Central memory CD8-positive, alpha-beta T cell (primary cell): ENCODE results near the gene ADAMTS8.

Experiments
- ATAC-seq: fragments of 150-1000 bp; cut with Tn5 transposase; replicated peaks from 2 replicates; pipeline ENCODE4 v1.10.0; 2022; ENCODE audit warnings: mild to moderate bottlenecking, moderate FRiP score, moderate number of reproducible peaks; ENCODE audit not compliant: poor library complexity, severe bottlenecking; ENCODE audit errors: extremely low read depth
- DNase-seq, 2 donors: peaks; one replicate each; pipeline ENCODE4 v3.0.0; 2021; ENCODE audit warnings: low spot score in 2 of 2
- H3K27ac Mint-ChIP-seq: one replicate; pipeline ENCODE4 v1.8.0; 2022; ENCODE audit warnings: low read depth, mild to moderate bottlenecking, moderate library complexity, mixed read lengths
- H3K27me3 Mint-ChIP-seq: one replicate; pipeline ENCODE4 v1.8.0; 2022; ENCODE audit warnings: mixed read lengths
- H3K36me3 Mint-ChIP-seq: one replicate; pipeline ENCODE4 v1.8.0; 2022; ENCODE audit warnings: mild to moderate bottlenecking, moderate library complexity, mixed read lengths; ENCODE audit not compliant: insufficient read depth
- H3K4me1 Mint-ChIP-seq: one replicate; pipeline ENCODE4 v1.8.0; 2022; ENCODE audit warnings: mixed read lengths
- H3K4me3 Mint-ChIP-seq: one replicate; pipeline ENCODE4 v1.8.0; 2022; ENCODE audit warnings: mild to moderate bottlenecking, moderate library complexity, mixed read lengths
- H3K9me3 Mint-ChIP-seq: one replicate; pipeline ENCODE4 v1.8.0; 2022; ENCODE audit warnings: mixed read lengths

The ADAMTS8 gene

GRCh38 chr11:130388607-130389205, 39.7 kb downstream of the ADAMTS8 start:
- Mint-ChIP-seq H3K27ac (peak overlapping the region; percentile 76), H3K4me1 (peaks cover 33% of the 10 kb centered on the region), H3K27me3 (no peaks in the 10 kb centered on the region), H3K9me3 (no peaks in the 10 kb centered on the region), H3K4me3 (peak overlapping the region; percentile 65), H3K36me3 (peaks cover 6% of the 10 kb centered on the region)
- peak; percentile 75 for ATAC-seq
- DNase-seq = peak in 1 of 2 donors; percentile 23

DNA sequence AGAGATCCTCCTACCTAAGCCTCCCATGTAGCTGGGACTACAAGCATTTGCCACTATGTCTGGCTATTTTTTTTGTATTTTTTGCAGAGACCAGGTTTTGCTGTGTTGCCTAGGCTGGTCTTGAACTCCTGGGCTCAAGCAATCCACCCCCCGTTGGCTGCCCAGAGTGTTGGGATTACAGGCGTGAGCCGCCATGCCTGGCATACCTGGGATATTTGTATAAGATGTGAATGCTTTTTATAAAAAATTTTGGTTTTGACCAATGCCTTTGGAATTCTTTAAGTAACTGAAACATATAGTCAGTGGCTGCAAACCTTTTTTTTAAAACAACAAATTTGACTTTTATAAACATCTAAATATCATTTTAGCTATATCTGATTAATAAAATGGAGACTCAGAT, 42.4 kb downstream of the ADAMTS8 start:
- ATAC-seq = no peak
- H3K4me3 Mint-ChIP-seq = no peak overlapping the region
- H3K4me1 Mint-ChIP-seq = peaks cover 22% of the 10 kb centered on the region
- H3K27ac Mint-ChIP-seq = no peak overlapping the region
- peaks cover 6% of the 10 kb centered on the region for H3K36me3 Mint-ChIP-seq
- no peak for DNase-seq
- H3K27me3 Mint-ChIP-seq = no peaks in the 10 kb centered on the region
- no peaks in the 10 kb centered on the region for H3K9me3 Mint-ChIP-seq

- H3K27me3 Mint-ChIP-seq = no peaks in the 10 kb centered on the region
- H3K27ac Mint-ChIP-seq = no peak overlapping the region
- no peaks in the 10 kb centered on the region for H3K36me3 Mint-ChIP-seq
- H3K4me1 Mint-ChIP-seq = peaks cover 6% of the 10 kb centered on the region
- ATAC-seq (no peak), DNase-seq (no peak)
- no peak overlapping the region for H3K4me3 Mint-ChIP-seq
- H3K9me3 Mint-ChIP-seq = no peaks in the 10 kb centered on the region
Measured at GRCh38 chr11:130383344-130384211, 44.8 kb downstream of the ADAMTS8 start.

DNA sequence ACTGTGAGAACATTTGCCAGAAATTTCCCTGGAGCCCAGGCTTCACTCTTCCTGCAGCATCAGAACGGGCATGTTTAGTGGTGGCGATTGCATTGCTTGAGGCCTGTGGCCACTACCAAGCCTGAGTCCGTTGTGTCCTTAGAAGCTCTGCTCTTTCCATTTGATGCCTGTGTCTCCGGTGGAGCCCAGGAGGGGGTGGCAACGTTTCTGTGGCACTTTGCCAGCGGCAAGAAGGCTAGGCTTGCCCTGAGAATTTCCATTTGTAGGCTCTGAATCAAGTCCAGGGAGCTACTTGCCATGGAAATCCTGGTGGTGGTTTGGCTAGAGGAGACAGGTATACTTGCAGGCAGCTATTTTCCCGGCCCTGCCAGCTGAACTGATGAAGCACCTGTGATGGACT, 47.1 kb downstream of the ADAMTS8 start:
- Mint-ChIP-seq H3K27me3 (no peaks in the 10 kb centered on the region), H3K4me3 (no peak overlapping the region), H3K36me3 (no peaks in the 10 kb centered on the region), H3K9me3 (no peaks in the 10 kb centered on the region), H3K27ac (no peak overlapping the region), H3K4me1 (no peaks in the 10 kb centered on the region)
- DNase-seq (no peak), ATAC-seq (no peak)

- no peaks in the 10 kb centered on the region for H3K4me1 Mint-ChIP-seq
- no peak for DNase-seq
- H3K4me3 Mint-ChIP-seq = no peak overlapping the region
- no peak overlapping the region for H3K27ac Mint-ChIP-seq
- no peaks in the 10 kb centered on the region for H3K9me3 Mint-ChIP-seq
- no peaks in the 10 kb centered on the region for H3K36me3 Mint-ChIP-seq
- no peaks in the 10 kb centered on the region for H3K27me3 Mint-ChIP-seq
- no peak for ATAC-seq
Measured at GRCh38 chr11:130380778-130381177, 47.6 kb downstream of the ADAMTS8 start.

GRCh38 chr11:130379276-130379675, 49.1 kb downstream of the ADAMTS8 start:
- Mint-ChIP-seq H3K36me3 (no peaks in the 10 kb centered on the region), H3K9me3 (no peaks in the 10 kb centered on the region), H3K27ac (no peak overlapping the region), H3K4me3 (no peak overlapping the region), H3K27me3 (no peaks in the 10 kb centered on the region), H3K4me1 (no peaks in the 10 kb centered on the region)
- DNase-seq (no peak), ATAC-seq (no peak)

- Mint-ChIP-seq H3K27ac (no peak overlapping the region), H3K36me3 (no peaks in the 10 kb centered on the region), H3K4me3 (no peak overlapping the region), H3K9me3 (no peaks in the 10 kb centered on the region), H3K4me1 (no peaks in the 10 kb centered on the region), H3K27me3 (peaks cover 21% of the 10 kb centered on the region)
- no peak for ATAC-seq
- no peak for DNase-seq
Measured at GRCh38 chr11:130370845-130371590, 57.4 kb downstream of the ADAMTS8 start.

DNA sequence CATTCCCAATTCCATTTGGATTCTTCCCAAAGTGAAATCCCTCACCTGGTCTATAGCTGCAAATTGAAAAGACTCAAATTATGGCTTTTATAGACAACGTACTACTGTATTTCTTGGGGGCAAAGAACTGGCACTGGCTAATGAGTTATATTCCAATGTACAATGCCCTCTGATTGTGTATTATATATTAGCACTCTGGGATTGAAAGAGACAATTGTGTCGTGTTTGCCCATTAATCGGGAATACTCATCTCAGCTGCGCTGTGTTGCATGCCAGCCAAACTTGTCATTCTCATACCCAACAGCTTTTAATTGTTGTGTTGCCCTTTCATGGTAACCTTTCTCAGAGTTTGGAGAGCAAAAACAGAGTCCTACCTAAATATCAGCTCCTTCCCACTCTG, 58.7 kb downstream of the ADAMTS8 start:
- peaks cover 27% of the 10 kb centered on the region for H3K27me3 Mint-ChIP-seq
- H3K36me3 Mint-ChIP-seq = no peaks in the 10 kb centered on the region
- ATAC-seq (no peak), DNase-seq (no peak)
- no peak overlapping the region for H3K4me3 Mint-ChIP-seq
- H3K9me3 Mint-ChIP-seq = no peaks in the 10 kb centered on the region
- no peak overlapping the region for H3K27ac Mint-ChIP-seq
- no peaks in the 10 kb centered on the region for H3K4me1 Mint-ChIP-seq

GRCh38 chr11:130369141-130369691, 59.2 kb downstream of the ADAMTS8 start:
- no peaks in the 10 kb centered on the region for H3K4me1 Mint-ChIP-seq
- H3K36me3 Mint-ChIP-seq = no peaks in the 10 kb centered on the region
- no peak overlapping the region for H3K4me3 Mint-ChIP-seq
- no peak for ATAC-seq
- peaks cover 32% of the 10 kb centered on the region for H3K27me3 Mint-ChIP-seq
- H3K9me3 Mint-ChIP-seq = no peaks in the 10 kb centered on the region
- no peak overlapping the region for H3K27ac Mint-ChIP-seq
- DNase-seq = no peak

- H3K27ac Mint-ChIP-seq = no peak overlapping the region
- ATAC-seq (no peak), DNase-seq (no peak)
- H3K9me3 Mint-ChIP-seq = peaks cover 20% of the 10 kb centered on the region
- no peak overlapping the region for H3K4me3 Mint-ChIP-seq
- peaks cover 2% of the 10 kb centered on the region for H3K36me3 Mint-ChIP-seq
- peaks cover 25% of the 10 kb centered on the region for H3K27me3 Mint-ChIP-seq
- no peaks in the 10 kb centered on the region for H3K4me1 Mint-ChIP-seq
Measured at GRCh38 chr11:130359419-130359818, 69.0 kb downstream of the ADAMTS8 start.

DNA sequence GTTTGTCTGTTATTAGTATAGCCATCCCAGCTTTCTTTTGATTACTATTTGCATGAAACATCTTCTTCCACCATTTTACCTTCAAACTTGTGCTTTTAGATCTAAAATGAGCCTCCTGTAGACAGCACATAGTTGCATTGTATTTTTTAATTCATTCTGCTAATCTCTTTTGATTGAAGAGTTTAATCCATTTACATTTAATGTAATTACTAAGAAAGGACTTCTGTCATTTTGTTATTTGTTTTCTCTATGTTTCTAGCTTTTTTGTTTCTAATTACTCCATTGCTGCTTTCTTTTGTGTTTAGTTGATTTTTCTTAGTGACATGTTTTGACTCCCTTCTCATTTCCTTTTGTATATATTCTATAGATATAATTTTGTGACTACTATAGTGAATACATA, 70.0 kb downstream of the ADAMTS8 start:
- peaks cover 23% of the 10 kb centered on the region for H3K27me3 Mint-ChIP-seq
- H3K9me3 Mint-ChIP-seq = peaks cover 20% of the 10 kb centered on the region
- peaks cover 2% of the 10 kb centered on the region for H3K36me3 Mint-ChIP-seq
- H3K4me1 Mint-ChIP-seq = no peaks in the 10 kb centered on the region
- H3K4me3 Mint-ChIP-seq = no peak overlapping the region
- no peak for DNase-seq
- no peak for ATAC-seq
- H3K27ac Mint-ChIP-seq = no peak overlapping the region
